RWPE2 (cell line): ENCODE measurements around the gene CCDC40.

Source experiments
- ATAC-seq: fragments of 200-7000 bp; cut with Tn5 transposase; 3 replicates; pipeline ENCODE4 v1.9.1; 2021; ENCODE audit warnings: low read depth
- DNase-seq: peaks from one replicate; pipeline ENCODE4 v3.0.0-alpha.2; 2020; ENCODE audit warnings: low spot score
- H3K27ac ChIP-seq: fragments of 450-650 bp; 2 replicates; pipeline ENCODE4 v1.5.1; 2017; ENCODE audit warnings: mild to moderate bottlenecking; ENCODE audit not compliant: poor library complexity, severe bottlenecking
- H3K27me3 ChIP-seq: fragments of 250-450 bp; sonication (Bioruptor Pico); 2 replicates; pipeline ENCODE4 v1.5.1; 2021; ENCODE audit warnings: mild to moderate bottlenecking, moderate library complexity; ENCODE audit not compliant: insufficient read depth, poor library complexity, severe bottlenecking
- H3K36me3 ChIP-seq: fragments of 250-450 bp; sonication (Bioruptor Pico); 2 replicates; pipeline ENCODE4 v1.5.1; 2020; ENCODE audit warnings: low read depth, mild to moderate bottlenecking, moderate library complexity
- H3K4me1 ChIP-seq: fragments of 250-450 bp; sonication (Bioruptor Pico); 2 replicates; pipeline ENCODE4 v1.5.1; 2021; ENCODE audit warnings: mild to moderate bottlenecking, moderate library complexity; ENCODE audit not compliant: insufficient read depth, poor library complexity, severe bottlenecking
- H3K4me3 ChIP-seq: fragments of 250-450 bp; sonication (Bioruptor Pico); 2 replicates; pipeline ENCODE4 v1.5.1; 2021; ENCODE audit warnings: mild to moderate bottlenecking, moderate library complexity; ENCODE audit not compliant: severe bottlenecking
- H3K9me3 ChIP-seq: fragments of 250-450 bp; sonication (Bioruptor Pico); 2 replicates; pipeline ENCODE4 v1.5.1; 2021; ENCODE audit warnings: mild to moderate bottlenecking, moderate library complexity; ENCODE audit not compliant: severe bottlenecking
- CTCF ChIP-seq: fragments of 450-650 bp; IDR thresholded peaks from one replicate; pipeline ENCODE4 v1.5.1; 2017; ENCODE audit warnings: mild to moderate bottlenecking, moderate library complexity; ENCODE audit not compliant: poor library complexity, severe bottlenecking

The CCDC40 gene

GRCh38 chr17:80082403-80083135 is 46.1 kb downstream of the CCDC40 start:
- H3K27me3 ChIP-seq: no peaks in the 10 kb centered on the region
- no peak for DNase-seq
- no peaks in the 10 kb centered on the region for H3K9me3 ChIP-seq
- no peaks in the 10 kb centered on the region for H3K36me3 ChIP-seq
- H3K27ac ChIP-seq: no peak overlapping the region
- no peak overlapping the region for H3K4me3 ChIP-seq
- peak; percentile 55; the same call in 2 of the 3 replicates for ATAC-seq
- no peaks in the 10 kb centered on the region for H3K4me1 ChIP-seq
- peak; percentile 85 for TF ChIP-seq CTCF

GRCh38 chr17:80083136-80083661 is 46.8 kb downstream of the CCDC40 start:
- Histone ChIP-seq H3K27me3 (no peaks in the 10 kb centered on the region), H3K36me3 (no peaks in the 10 kb centered on the region), H3K4me1 (no peaks in the 10 kb centered on the region), H3K27ac (no peak overlapping the region), H3K4me3 (no peak overlapping the region), H3K9me3 (no peaks in the 10 kb centered on the region)
- ATAC-seq (no peak), DNase-seq (no peak)
- TF ChIP-seq CTCF: no peak

- Histone ChIP-seq H3K9me3 (no peaks in the 10 kb centered on the region), H3K4me1 (no peaks in the 10 kb centered on the region), H3K27ac (no peak overlapping the region), H3K27me3 (no peaks in the 10 kb centered on the region), H3K36me3 (no peaks in the 10 kb centered on the region), H3K4me3 (no peak overlapping the region)
- no peak for ATAC-seq
- no peak for TF ChIP-seq CTCF
- DNase-seq: no peak
These were observed 48.3 kb downstream of the CCDC40 start for GRCh38 chr17:80084773-80085172.

GRCh38 chr17:80086081-80086480 is 49.6 kb downstream of the CCDC40 start:
- ATAC-seq: no peak
- TF ChIP-seq CTCF: no peak

GRCh38 chr17:80086616-80087015 is 50.2 kb downstream of the CCDC40 start:
- Histone ChIP-seq H3K4me3 (no peak overlapping the region), H3K9me3 (no peaks in the 10 kb centered on the region), H3K4me1 (no peaks in the 10 kb centered on the region), H3K27ac (no peak overlapping the region), H3K36me3 (no peaks in the 10 kb centered on the region), H3K27me3 (no peaks in the 10 kb centered on the region)
- TF ChIP-seq CTCF: no peak
- ATAC-seq (no peak), DNase-seq (no peak)

More at GRCh38 chr17:80086081-80086480, 49.6 kb downstream of the CCDC40 start:
- H3K9me3 ChIP-seq: no peaks in the 10 kb centered on the region
- H3K4me3 ChIP-seq: no peak overlapping the region
- DNase-seq: no peak
- no peak overlapping the region for H3K27ac ChIP-seq
- no peaks in the 10 kb centered on the region for H3K36me3 ChIP-seq
- H3K4me1 ChIP-seq: no peaks in the 10 kb centered on the region
- no peaks in the 10 kb centered on the region for H3K27me3 ChIP-seq
